ENCODE data around the gene PNMT.

GRCh38 chr17:39665642-39666224 lies 2.5 kb upstream of the PNMT start:
- TF ChIP-seq CTCF (IDR thresholded peaks at IDR 0.05) (no peak; the same call in 1 of the 2 replicates), REST (IDR thresholded peaks at IDR 0.05; ENCODE audit: insufficient read depth in 1 of 2, low read depth in 2 of 2, low read length in 1 of 2) (no peak), SIN3A (IDR thresholded peaks at IDR 0.05; ENCODE audit: borderline replicate concordance, insufficient read depth, low read depth, low read length) (no peak), POLR2AphosphoS5 (IDR thresholded peaks at IDR 0.05; ENCODE audit: low read depth, low read length) (no peak)
